NCI-H2171 treated with DMSO at 0.1 percent for 48 hours (cell line): ENCODE data around the gene CAPN1.
A peak's percentile ranks its signal among the peaks of the same experiment; 100 is the strongest.
"Not testable (repeated sequence)": the region's sequence is repeated elsewhere in the genome, so short reads cannot be mapped to it uniquely, and the experiment has no call there.

Experiments used
- DNase-seq: peaks from one replicate; lab custom pipeline; 2025; lab: John Stamatoyannopoulos, UW

CAPN1 gene

GRCh38 chr11:65160643-65161042 is 21.1 kb upstream of the CAPN1 start:
- DNase-seq: no peak

GRCh38 chr11:65163684-65164083 is 18.0 kb upstream of the CAPN1 start:
- no peak for DNase-seq

- no peak for DNase-seq
These were observed 16.1 kb upstream of the CAPN1 start for GRCh38 chr11:65165410-65166317.

GRCh38 chr11:65166893-65167292 is 14.8 kb upstream of the CAPN1 start:
- DNase-seq: no peak

GRCh38 chr11:65167656-65168055 is 14.1 kb upstream of the CAPN1 start:
- DNase-seq: no peak

- DNase-seq: no peak
These were observed 12.5 kb upstream of the CAPN1 start for GRCh38 chr11:65169164-65169641.

- DNase-seq: no peak
These were observed 11.6 kb upstream of the CAPN1 start, which contains the start of gene SPDYC for GRCh38 chr11:65170058-65170534. TSS of gene SPDYC (plus strand) at chr11:65170233. CDS start at chr11:65171358, 1,125 bp downstream.

GRCh38 chr11:65172600-65172999 is 9.1 kb upstream of the CAPN1 start:
- no peak for DNase-seq

- DNase-seq: not testable (repeated sequence)
These were observed 7.1 kb upstream of the CAPN1 start for GRCh38 chr11:65174571-65175010.

GRCh38 chr11:65180877-65181568 is 705 bp upstream of the CAPN1 start:
- DNase-seq: peak; percentile 72

GRCh38 chr11:65182258-65183170 is 786 bp downstream of the CAPN1 start:
- peak; percentile 71 for DNase-seq

- DNase-seq: peak; percentile 30
These were observed 1.6 kb downstream of the CAPN1 start for GRCh38 chr11:65183201-65183891.

- no peak for DNase-seq
These were observed 2.4 kb downstream of the CAPN1 start for GRCh38 chr11:65184146-65184545.

GRCh38 chr11:65185171-65185570 is 3.4 kb downstream of the CAPN1 start:
- no peak for DNase-seq

- no peak for DNase-seq
These were observed 4.2 kb downstream of the CAPN1 start for GRCh38 chr11:65185869-65186341.

- no peak for DNase-seq
These were observed 5.0 kb downstream of the CAPN1 start for GRCh38 chr11:65186701-65187100.

- DNase-seq: no peak
These were observed 5.5 kb downstream of the CAPN1 start for GRCh38 chr11:65187146-65187675.

GRCh38 chr11:65187971-65188461 is 6.3 kb downstream of the CAPN1 start:
- no peak for DNase-seq

GRCh38 chr11:65188486-65188885 is 6.8 kb downstream of the CAPN1 start:
- DNase-seq: no peak

GRCh38 chr11:65189191-65189590 is 7.5 kb downstream of the CAPN1 start:
- no peak for DNase-seq
